ENCODE measurements around the gene FMNL1. TPM values are rescaled to one million over a fixed set of nuclear protein-coding genes. Genes with fewer than 3 reads are reported as not detected.

Gene FMNL1
- total RNA-seq, 1 donor from 2014 or later: 2.4 TPM

DNA sequence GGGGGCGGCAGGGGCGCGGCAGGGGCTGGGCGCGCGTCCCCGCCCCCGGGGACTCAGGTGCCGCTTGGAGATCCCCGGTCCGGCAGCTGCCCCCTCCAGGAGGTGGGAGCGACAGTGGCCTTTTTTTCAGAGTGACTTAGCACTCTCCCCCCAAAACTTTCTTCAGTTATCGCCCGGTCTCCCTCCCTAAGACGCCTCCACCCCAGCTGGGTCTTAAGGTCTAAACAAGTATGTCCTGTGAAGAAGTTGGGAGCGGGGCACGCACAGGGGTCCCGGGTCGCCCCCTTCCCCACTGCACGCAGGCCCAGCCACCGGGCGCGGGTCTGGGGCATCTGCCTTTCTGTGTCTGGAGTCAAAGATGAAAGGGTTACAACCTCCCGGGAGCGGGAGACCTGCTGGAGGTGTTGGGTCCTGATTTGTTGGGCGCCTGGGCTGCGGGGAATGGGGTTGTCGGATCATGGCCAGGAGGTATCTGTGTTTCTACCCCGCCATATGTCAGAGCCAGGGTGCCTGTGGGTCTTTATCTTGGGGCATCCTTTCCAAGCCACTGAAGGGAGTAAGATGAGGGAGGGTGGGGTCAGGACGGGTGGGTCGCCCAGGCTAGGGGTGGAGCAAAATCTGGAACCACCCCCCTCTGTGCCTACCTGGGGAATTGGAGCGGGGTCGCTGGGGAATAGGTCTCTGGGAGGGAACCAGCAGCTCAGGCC is 757 bp downstream of the FMNL1 start:
- Mint-ChIP-seq H3K4me1 (peaks cover 7% of the 10 kb centered on the region), H3K36me3 (no peaks in the 10 kb centered on the region), H3K9me3 (no peaks in the 10 kb centered on the region), H3K27me3 (ENCODE audit: insufficient read depth, low read depth) (peaks cover 53% of the 10 kb centered on the region), H3K4me3 (peak overlapping the region; percentile 84), H3K27ac (no peak overlapping the region)
- Histone ChIP-seq H3K27me3 (peaks cover 61% of the 10 kb centered on the region), H3K4me1 (peaks cover 7% of the 10 kb centered on the region), H3K9ac (no peak overlapping the region), H3K27ac (no peak overlapping the region), H2AFZ (replicated peaks) (peak overlapping the region; percentile 95), H3F3A (ENCODE audit: low read depth) (peaks cover 13% of the 10 kb centered on the region), H3K4me2 (peak overlapping the region; percentile 86), H4K20me1 (ENCODE audit: low read depth) (peaks cover 4% of the 10 kb centered on the region), H3K79me2 (ENCODE audit: low read depth) (no peaks in the 10 kb centered on the region), H3K9me3 (ENCODE audit: low read depth) (no peaks in the 10 kb centered on the region), H3K36me3 (no peaks in the 10 kb centered on the region), H3K4me3 (peak overlapping the region; percentile 78)
- TF ChIP-seq, protein P1, sequence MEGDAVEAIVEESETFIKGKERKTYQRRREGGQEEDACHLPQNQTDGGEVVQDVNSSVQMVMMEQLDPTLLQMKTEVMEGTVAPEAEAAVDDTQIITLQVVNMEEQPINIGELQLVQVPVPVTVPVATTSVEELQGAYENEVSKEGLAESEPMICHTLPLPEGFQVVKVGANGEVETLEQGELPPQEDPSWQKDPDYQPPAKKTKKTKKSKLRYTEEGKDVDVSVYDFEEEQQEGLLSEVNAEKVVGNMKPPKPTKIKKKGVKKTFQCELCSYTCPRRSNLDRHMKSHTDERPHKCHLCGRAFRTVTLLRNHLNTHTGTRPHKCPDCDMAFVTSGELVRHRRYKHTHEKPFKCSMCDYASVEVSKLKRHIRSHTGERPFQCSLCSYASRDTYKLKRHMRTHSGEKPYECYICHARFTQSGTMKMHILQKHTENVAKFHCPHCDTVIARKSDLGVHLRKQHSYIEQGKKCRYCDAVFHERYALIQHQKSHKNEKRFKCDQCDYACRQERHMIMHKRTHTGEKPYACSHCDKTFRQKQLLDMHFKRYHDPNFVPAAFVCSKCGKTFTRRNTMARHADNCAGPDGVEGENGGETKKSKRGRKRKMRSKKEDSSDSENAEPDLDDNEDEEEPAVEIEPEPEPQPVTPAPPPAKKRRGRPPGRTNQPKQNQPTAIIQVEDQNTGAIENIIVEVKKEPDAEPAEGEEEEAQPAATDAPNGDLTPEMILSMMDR (IDR thresholded peaks at IDR 0.05): no peak
- peak; percentile 77 for TF ChIP-seq EZH2 (IDR thresholded peaks at IDR 0.05)
- peak; percentile 65 for TF ChIP-seq EZH2phosphoT487 (IDR thresholded peaks at IDR 0.05)
- DNase-seq (ENCODE audit: low spot score): peak; percentile 30

DNA sequence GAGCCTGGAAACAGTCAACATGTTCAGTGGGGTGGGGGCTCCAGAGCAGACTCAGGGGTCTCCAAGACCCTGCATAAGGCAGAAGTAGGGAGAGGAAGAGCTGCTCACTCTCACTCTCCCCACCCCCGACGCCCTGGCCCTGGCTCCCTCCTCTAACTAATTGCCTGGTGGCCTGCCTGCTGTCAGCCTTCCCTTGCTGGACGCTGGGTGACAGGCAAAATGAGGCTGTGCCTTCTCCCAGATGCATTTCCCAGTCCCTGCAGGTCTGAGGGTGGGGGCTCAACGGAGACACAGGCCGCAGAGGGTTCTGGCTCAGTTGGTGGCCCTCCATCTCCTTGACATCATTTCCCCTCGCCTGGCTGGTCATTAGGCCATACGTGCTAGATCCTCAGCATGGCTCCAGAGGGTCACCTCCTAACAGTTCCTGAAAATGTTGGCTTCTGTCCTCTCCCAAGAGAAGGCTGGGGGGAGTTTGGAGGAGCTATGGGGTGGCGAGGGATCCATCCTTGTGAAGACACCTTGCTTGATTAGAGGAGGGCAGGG is 1.4 kb downstream of the FMNL1 start:
- peaks cover 50% of the 10 kb centered on the region for H3K27me3 Mint-ChIP-seq (ENCODE audit: insufficient read depth, low read depth)
- no peak overlapping the region for H3K27ac ChIP-seq
- no peak overlapping the region for H3K4me3 ChIP-seq
- no peaks in the 10 kb centered on the region for H3K9me3 ChIP-seq (ENCODE audit: low read depth)
- peaks cover 13% of the 10 kb centered on the region for H3F3A ChIP-seq (ENCODE audit: low read depth)
- no peak overlapping the region for H3K9ac ChIP-seq
- peaks cover 61% of the 10 kb centered on the region for H3K27me3 ChIP-seq
- peak overlapping the region; percentile 84 for H3K4me3 Mint-ChIP-seq
- H3K36me3 Mint-ChIP-seq: no peaks in the 10 kb centered on the region
- H3K79me2 ChIP-seq (ENCODE audit: low read depth): no peaks in the 10 kb centered on the region
- TF ChIP-seq EZH2 (IDR thresholded peaks at IDR 0.05) (no peak), EZH2phosphoT487 (IDR thresholded peaks at IDR 0.05) (no peak)
- TF ChIP-seq, protein P1 (IDR thresholded peaks at IDR 0.05): no peak
- peaks cover 7% of the 10 kb centered on the region for H3K4me1 Mint-ChIP-seq
- DNase-seq (ENCODE audit: low spot score): no peak
- H3K36me3 ChIP-seq: no peaks in the 10 kb centered on the region
- H3K4me1 ChIP-seq: peaks cover 7% of the 10 kb centered on the region
- no peak overlapping the region for H3K27ac Mint-ChIP-seq
- peaks cover 4% of the 10 kb centered on the region for H4K20me1 ChIP-seq (ENCODE audit: low read depth)
- H3K4me2 ChIP-seq: peak overlapping the region; percentile 86
- H2AFZ ChIP-seq (replicated peaks): no peak overlapping the region
- H3K9me3 Mint-ChIP-seq: no peaks in the 10 kb centered on the region

DNA sequence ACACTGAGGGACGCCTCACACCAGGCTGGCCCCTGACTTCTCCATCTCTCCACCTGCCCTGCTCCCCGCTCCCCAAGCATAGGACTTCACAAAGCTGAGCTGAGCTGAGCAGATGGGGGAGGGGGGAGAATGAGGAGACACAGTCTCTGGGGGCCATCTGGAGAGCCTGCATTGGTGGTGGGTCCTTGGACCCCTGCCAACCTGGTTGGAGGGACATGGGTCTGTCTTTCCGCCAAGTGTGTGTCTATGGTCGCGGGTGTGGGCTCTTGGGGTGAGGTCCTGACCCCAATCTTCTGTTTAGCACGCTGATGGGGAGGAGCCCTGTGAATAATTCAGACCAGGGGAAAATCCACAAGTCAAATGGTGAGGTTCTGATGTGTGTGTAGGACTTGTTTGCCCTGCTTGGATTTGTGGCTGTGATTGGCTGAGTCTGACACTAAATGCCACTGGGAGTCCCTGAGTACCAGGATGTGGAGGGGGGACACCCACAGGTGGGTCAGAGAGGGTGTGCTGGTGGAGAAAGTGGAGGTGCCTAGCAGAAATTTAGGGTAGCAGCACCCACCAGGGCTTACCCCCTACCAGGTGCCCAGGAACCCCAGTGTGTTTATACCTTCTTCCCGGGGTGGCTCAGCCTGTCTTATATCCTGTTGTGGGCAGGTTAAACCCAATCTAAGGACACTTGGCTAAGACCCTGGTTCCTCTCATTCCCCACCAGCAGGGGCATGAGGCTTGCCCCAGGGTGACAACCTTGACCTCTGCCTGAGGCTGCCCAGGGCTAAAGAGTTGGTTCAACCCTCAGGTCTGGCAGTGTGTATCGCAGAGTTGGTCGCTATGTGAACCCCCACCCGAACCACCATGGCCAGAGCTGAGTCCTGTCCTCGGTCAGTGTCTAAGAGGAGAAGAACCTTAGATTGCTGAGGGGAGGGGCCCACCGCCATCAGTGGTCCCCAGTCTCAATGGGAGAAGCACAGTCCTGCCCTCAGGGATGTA is 2.1 kb downstream of the FMNL1 start:
- Histone ChIP-seq H3F3A (ENCODE audit: low read depth) (peaks cover 13% of the 10 kb centered on the region), H3K4me1 (peaks cover 10% of the 10 kb centered on the region), H3K4me3 (no peak overlapping the region), H3K36me3 (no peaks in the 10 kb centered on the region), H3K9ac (no peak overlapping the region), H3K27me3 (peaks cover 56% of the 10 kb centered on the region), H3K79me2 (ENCODE audit: low read depth) (no peaks in the 10 kb centered on the region), H3K27ac (no peak overlapping the region), H3K4me2 (no peak overlapping the region), H3K9me3 (ENCODE audit: low read depth) (no peaks in the 10 kb centered on the region), H4K20me1 (ENCODE audit: low read depth) (peaks cover 4% of the 10 kb centered on the region), H2AFZ (replicated peaks) (no peak overlapping the region)
- TF ChIP-seq EZH2 (IDR thresholded peaks at IDR 0.05) (no peak), EZH2phosphoT487 (IDR thresholded peaks at IDR 0.05) (no peak)
- TF ChIP-seq, protein P1 (IDR thresholded peaks at IDR 0.05): no peak
- peaks cover 49% of the 10 kb centered on the region for H3K27me3 Mint-ChIP-seq (ENCODE audit: insufficient read depth, low read depth)
- H3K36me3 Mint-ChIP-seq: no peaks in the 10 kb centered on the region
- DNase-seq (ENCODE audit: low spot score): no peak
- H3K4me1 Mint-ChIP-seq: peaks cover 8% of the 10 kb centered on the region
- H3K9me3 Mint-ChIP-seq: no peaks in the 10 kb centered on the region
- H3K4me3 Mint-ChIP-seq: peak overlapping the region; percentile 30
- H3K27ac Mint-ChIP-seq: no peak overlapping the region

Measured in neural progenitor cell (in vitro differentiated cells).